Thyroid gland (tissue), 4 donors: ENCODE data around the gene ESF1.

Source experiments
- CTCF ChIP-seq, 6 experiments: fragments of 200-600 bp in 3 of 6; fragments of 450-650 bp in 3 of 6; sonication (generic) in 3 of 6; IDR thresholded peaks; one replicate each; pipeline ENCODE4 v1.5.1; 2016 to 2019; ENCODE audit warnings: antibody characterized with exemption in 6 of 6, mild to moderate bottlenecking in 2 of 6, inconsistent platforms in 1 of 6, moderate library complexity in 1 of 6
- POLR2A ChIP-seq, 2 donors: fragments of 450-650 bp; IDR thresholded peaks; one replicate each; pipeline ENCODE4 v1.6.1; 2017; ENCODE audit warnings: antibody characterized with exemption in 2 of 2, mild to moderate bottlenecking in 2 of 2, moderate library complexity in 1 of 2

- no peak for TF ChIP-seq POLR2A (IDR thresholded peaks at IDR 0.05)
- TF ChIP-seq CTCF (IDR thresholded peaks at IDR 0.05), result no peak
Observed at GRCh38 chr20:13825465-13825864, 40.7 kb upstream of the ESF1 start.
